Smooth muscle cell of the brain vasculature (primary cell): ENCODE measurements around the gene SFTPA2.
"Not testable (repeated sequence)": the region's sequence is repeated elsewhere in the genome, so short reads cannot be mapped to it uniquely, and the experiment has no call there.

Experiments
- DNase-seq: peaks from one replicate; pipeline ENCODE4 v3.0.0-alpha.2; 2012; ENCODE audit warnings: low read depth, low spot score

Gene SFTPA2

GRCh38 chr10:79511891-79512583, 48.2 kb downstream of the SFTPA2 start, which contains the start of gene EIF5AL1:
TSS of gene EIF5AL1 (plus strand) at chr10:79512533. CDS start at chr10:79512650, 117 bp downstream.
- not testable (repeated sequence) for DNase-seq

GRCh38 chr10:79509934-79510508, 50.2 kb downstream of the SFTPA2 start:
- DNase-seq, result not testable (repeated sequence)

GRCh38 chr10:79509306-79509933, 50.8 kb downstream of the SFTPA2 start:
- DNase-seq, result not testable (repeated sequence)

- not testable (repeated sequence) for DNase-seq
Measured at GRCh38 chr10:79508245-79508644, 52.0 kb downstream of the SFTPA2 start.

GRCh38 chr10:79507440-79508167, 52.6 kb downstream of the SFTPA2 start:
- DNase-seq, result no peak
